K562 (cell line): Measurements from ENCODE around the gene LSM4.
A peak's percentile ranks its signal among the peaks of the same experiment; 100 is the strongest.

Experiments used
- AFF1 ChIP-seq, 2 experiments: fragments of 450-650 bp; IDR thresholded peaks; 2 replicates each; pipeline ENCODE4 v1.6.1; 2018; ENCODE audit warnings: mild to moderate bottlenecking in 2 of 2, low read depth in 1 of 2; ENCODE audit not compliant: partially characterized antibody in 2 of 2
- CTCF ChIP-seq, 3 experiments: IDR thresholded peaks in 2 of 3; conservative IDR thresholded peaks in 1 of 3; 2 replicates each; pipeline ENCODE4 v1.5.1; 2011 to 2012; ENCODE audit warnings: low read length in 3 of 3, mild to moderate bottlenecking in 3 of 3, control low read depth in 2 of 3, improper control_type of control experiment in 1 of 3, inconsistent platforms in 1 of 3, low read depth in 1 of 3, mixed read lengths in 1 of 3, moderate library complexity in 1 of 3; ENCODE audit not compliant: insufficient read depth in 2 of 3
- FOXM1 ChIP-seq, 2 experiments: fragments of 450-650 bp in 1 of 2; sonication (generic) in 1 of 2; formaldehyde crosslinking in 1 of 2; IDR thresholded peaks; 2 replicates each; pipeline versions ENCODE4 v1.6.1 to v1.9.0; 2017 to 2022; ENCODE audit warnings: low read depth in 2 of 2, mild to moderate bottlenecking in 2 of 2, missing genetic modification reagents in 1 of 2, moderate library complexity in 1 of 2
- MIER1 ChIP-seq: fragments of 450-650 bp; IDR thresholded peaks from 2 replicates; pipeline ENCODE4 v1.6.1; 2016; ENCODE audit warnings: antibody characterized with exemption, mild to moderate bottlenecking, low read depth

- TF ChIP-seq FOXM1 (IDR thresholded peaks at IDR 0.05; ENCODE audit: low read depth) (no peak), FOXM1 (CRISPR knock-in tag; IDR thresholded peaks at IDR 0.05; ENCODE audit: low read depth) (no peak), CTCF (IDR thresholded peaks at IDR 0.05 in 2 of 3, conservative IDR thresholded peaks at IDR 0.05 in 1 of 3; ENCODE audit: insufficient read depth in 2 of 3, low read depth in 1 of 3, low read length in 3 of 3) (0 out of 6 replicates have a peak, but pooled peaks of 1 of the 3 experiments have one; percentile 3), AFF1 (IDR thresholded peaks at IDR 0.05; ENCODE audit: low read depth in 1 of 2, partially characterized antibody in 2 of 2) (no peak), MIER1 (no peak)
Measured at GRCh38 chr19:18336121-18336520, 13.2 kb upstream of the LSM4 start.
